Measurements from ENCODE around the gene HSD17B12. TPM values are rescaled to one million over a fixed set of nuclear protein-coding genes. Genes with fewer than 3 reads are reported as not detected.

HSD17B12 gene
- total and polyA plus RNA-seq, 2 donors (not counting 3 experiments of a cell fraction or from before 2014, with no cell fraction given) = 41.5 to 96.5 TPM

- Histone ChIP-seq H3K4me2 (ENCODE audit: insufficient read depth, low read length) (no peak overlapping the region), H3K27me3 (ENCODE audit: control insufficient read depth in 2 of 2, insufficient read depth in 2 of 2, low read length in 2 of 2) (no peaks in the 10 kb centered on the region), H4K20me1 (replicated peaks; ENCODE audit: control insufficient read depth, extremely low read depth, insufficient read depth, low read length) (peaks cover 2% of the 10 kb centered on the region), H3K27ac (ENCODE audit: insufficient read depth, low read depth, low read length) (no peak overlapping the region), H3K9ac (replicated peaks; ENCODE audit: extremely low read depth, insufficient read depth, low read length) (no peak overlapping the region), H3K36me3 (ENCODE audit: control insufficient read depth in 2 of 2, extremely low read depth in 1 of 2, insufficient read depth in 2 of 2, low read length in 2 of 2) (peaks cover 0 to 4% of the 10 kb centered on the region in 2 experiments), H2AFZ (ENCODE audit: low read depth, low read length) (no peak overlapping the region), H3K9me3 (replicated peaks; ENCODE audit: control insufficient read depth, insufficient read depth, low read length) (no peaks in the 10 kb centered on the region), H3K79me2 (ENCODE audit: control insufficient read depth, insufficient read depth, low read length) (peaks cover 52% of the 10 kb centered on the region), H3K4me3 (replicated peaks in 1 of 3; ENCODE audit: insufficient read depth in 1 of 3, low read depth in 1 of 3, low read length in 3 of 3) (no peak overlapping the region), H3K9me1 (replicated peaks; ENCODE audit: control insufficient read depth, extremely low read depth, insufficient read depth, low read length) (no peaks in the 10 kb centered on the region), H3K4me1 (ENCODE audit: control insufficient read depth, extremely low read depth, insufficient read depth, low read length) (no peaks in the 10 kb centered on the region)
- DNase-seq (ENCODE audit: low read depth, low spot score) (no peak), FAIRE-seq (no peak)
- CTCF ChIA-PET = interaction anchor here (0.7 kb wide), 1 partner anchor 35 kb away, joined by 3 read pairs; no protein-coding TSS in a partner anchor
- TF ChIP-seq MYC (IDR thresholded peaks at IDR 0.05; ENCODE audit: low read depth, low read length) (no peak), POLR2AphosphoS5 (IDR thresholded peaks at IDR 0.05; ENCODE audit: insufficient read depth, low read depth, low read length) (no peak), JUN (IDR thresholded peaks at IDR 0.05; ENCODE audit: borderline replicate concordance, insufficient read depth, insufficient read length, low read depth) (no peak), FOS (IDR thresholded peaks at IDR 0.05; ENCODE audit: borderline replicate concordance, insufficient read depth, low read length) (no peak), CTCF (IDR thresholded peaks at IDR 0.05; ENCODE audit: extremely low read depth in 1 of 2, insufficient read depth in 1 of 2, low read depth in 1 of 2, low read length in 2 of 2) (no peak), GATA2 (IDR thresholded peaks at IDR 0.05; ENCODE audit: insufficient read depth, insufficient read length, low read depth, low read length) (no peak), EZH2 (IDR thresholded peaks at IDR 0.05; ENCODE audit: borderline replicate concordance, low read depth, low read length, severe bottlenecking) (no peak), POLR2A (IDR thresholded peaks at IDR 0.05; ENCODE audit: low read depth, low read length) (no peak)
- TF ChIP-seq, protein P1, sequence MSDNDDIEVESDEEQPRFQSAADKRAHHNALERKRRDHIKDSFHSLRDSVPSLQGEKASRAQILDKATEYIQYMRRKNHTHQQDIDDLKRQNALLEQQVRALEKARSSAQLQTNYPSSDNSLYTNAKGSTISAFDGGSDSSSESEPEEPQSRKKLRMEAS (IDR thresholded peaks at IDR 0.05; ENCODE audit: insufficient read depth, insufficient read length) = no peak
- POLR2A ChIA-PET = no interaction called here
- BruUV-seq (replicated peaks) = no TSS peak
- dilution Hi-C loops (cut with MboI; ENCODE audit: extremely low pct_ligation_motif_present, low sequenced_read_pairs) (no loop called here), intact Hi-C loops (cut with micrococcal nuclease) (no loop called here)
Observed at GRCh38 chr11:43734256-43734655, 53.7 kb downstream of the HSD17B12 start.

Measured in endothelial cell of umbilical vein (primary cell).